OCI-LY3 (cell line): ENCODE data around the gene NGEF.

Experiments
- CTCF ChIP-seq: fragments of 200-600, 300-600 bp; sonication (generic); IDR thresholded peaks from 2 replicates; pipeline ENCODE4 v1.5.1; 2014; ENCODE audit warnings: antibody characterized with exemption, low read length, low read depth
- EZH2phosphoT487 ChIP-seq: fragments of 200-600 bp; shearing (Covaris generic); IDR thresholded peaks from 2 replicates; pipeline ENCODE4 v1.6.1; 2018; ENCODE audit warnings: antibody characterized with exemption, mixed run types, low read depth

GRCh38 chr2:232876161-232876977 is 136.7 kb downstream of the NGEF start:
- TF ChIP-seq CTCF, result peak; percentile 10; the same call in 1 of the 2 replicates
- no peak for TF ChIP-seq EZH2phosphoT487
